HFF-Myc (cell line): ENCODE results near the gene CDH22.

ENCODE experiments used
- DNase-seq: peaks from one replicate; pipeline ENCODE4 v3.0.0-alpha.2; 2011; ENCODE audit warnings: low read depth; ENCODE audit errors: extremely low read depth
- H3K4me3 ChIP-seq: replicated peaks from 2 replicates; pipeline ENCODE4 v1.5.1; 2011; ENCODE audit warnings: low read depth, mild to moderate bottlenecking, control low read depth, low read length
- TF ChIP-seq, protein P1 (sequence below): IDR thresholded peaks from 2 replicates; pipeline ENCODE4 v1.5.1; 2012; ENCODE audit warnings: mild to moderate bottlenecking, low read depth, low read length, control low read depth; ENCODE audit errors: missing control alignments

The CDH22 gene

DNA sequence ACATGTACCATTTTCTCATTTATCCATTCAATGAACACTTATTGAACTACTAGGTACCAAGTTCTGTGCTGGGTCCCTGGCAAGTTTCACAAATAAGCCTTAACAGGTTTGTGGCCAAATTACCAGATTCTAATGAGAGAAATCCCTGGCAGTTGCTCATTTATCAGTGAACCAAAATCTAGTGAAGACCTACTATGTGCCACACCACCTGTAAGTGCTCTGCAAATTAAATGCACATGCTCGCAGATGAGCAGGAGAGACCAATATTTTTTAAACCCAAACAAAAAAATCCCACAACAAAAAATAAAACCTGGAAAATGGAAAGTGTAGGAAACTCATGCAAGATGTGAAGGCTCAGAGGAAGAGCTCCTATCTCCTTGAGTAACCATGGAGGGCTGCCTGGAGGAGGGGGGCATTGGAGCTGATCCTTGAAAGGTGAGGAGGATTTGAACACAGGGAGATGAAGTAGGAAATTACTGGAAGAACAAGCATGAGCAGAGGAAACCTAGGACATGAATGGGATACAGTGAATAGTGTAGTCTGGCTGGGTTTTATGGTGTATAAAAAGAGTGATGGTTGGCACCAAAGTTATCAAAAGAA lies 48.9 kb downstream of the CDH22 start:
- DNase-seq: no peak
- H3K4me3 ChIP-seq: no peak overlapping the region
- TF ChIP-seq, protein P1, sequence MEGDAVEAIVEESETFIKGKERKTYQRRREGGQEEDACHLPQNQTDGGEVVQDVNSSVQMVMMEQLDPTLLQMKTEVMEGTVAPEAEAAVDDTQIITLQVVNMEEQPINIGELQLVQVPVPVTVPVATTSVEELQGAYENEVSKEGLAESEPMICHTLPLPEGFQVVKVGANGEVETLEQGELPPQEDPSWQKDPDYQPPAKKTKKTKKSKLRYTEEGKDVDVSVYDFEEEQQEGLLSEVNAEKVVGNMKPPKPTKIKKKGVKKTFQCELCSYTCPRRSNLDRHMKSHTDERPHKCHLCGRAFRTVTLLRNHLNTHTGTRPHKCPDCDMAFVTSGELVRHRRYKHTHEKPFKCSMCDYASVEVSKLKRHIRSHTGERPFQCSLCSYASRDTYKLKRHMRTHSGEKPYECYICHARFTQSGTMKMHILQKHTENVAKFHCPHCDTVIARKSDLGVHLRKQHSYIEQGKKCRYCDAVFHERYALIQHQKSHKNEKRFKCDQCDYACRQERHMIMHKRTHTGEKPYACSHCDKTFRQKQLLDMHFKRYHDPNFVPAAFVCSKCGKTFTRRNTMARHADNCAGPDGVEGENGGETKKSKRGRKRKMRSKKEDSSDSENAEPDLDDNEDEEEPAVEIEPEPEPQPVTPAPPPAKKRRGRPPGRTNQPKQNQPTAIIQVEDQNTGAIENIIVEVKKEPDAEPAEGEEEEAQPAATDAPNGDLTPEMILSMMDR: no peak

DNA sequence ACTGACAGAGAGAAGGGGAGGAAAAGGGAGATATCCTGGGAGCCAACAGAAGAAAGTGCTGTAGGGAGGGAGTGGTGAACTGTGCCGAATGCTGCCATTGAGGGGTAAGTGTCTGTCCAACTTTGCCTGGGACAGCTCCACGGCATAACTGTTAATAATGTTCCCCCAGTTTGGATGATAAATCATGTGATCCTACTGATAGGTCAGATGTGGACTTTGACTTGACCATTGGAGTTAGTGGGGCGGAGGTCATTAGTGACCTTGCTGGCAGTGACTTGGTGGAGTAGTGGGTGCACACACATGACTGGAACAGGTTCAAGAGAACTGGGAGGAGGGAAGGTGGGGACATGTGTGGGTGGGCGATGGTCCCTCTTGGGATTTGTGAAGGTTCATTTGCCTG lies 50.4 kb downstream of the CDH22 start:
- no peak overlapping the region for H3K4me3 ChIP-seq
- TF ChIP-seq, protein P1: no peak
- DNase-seq: no peak

DNA sequence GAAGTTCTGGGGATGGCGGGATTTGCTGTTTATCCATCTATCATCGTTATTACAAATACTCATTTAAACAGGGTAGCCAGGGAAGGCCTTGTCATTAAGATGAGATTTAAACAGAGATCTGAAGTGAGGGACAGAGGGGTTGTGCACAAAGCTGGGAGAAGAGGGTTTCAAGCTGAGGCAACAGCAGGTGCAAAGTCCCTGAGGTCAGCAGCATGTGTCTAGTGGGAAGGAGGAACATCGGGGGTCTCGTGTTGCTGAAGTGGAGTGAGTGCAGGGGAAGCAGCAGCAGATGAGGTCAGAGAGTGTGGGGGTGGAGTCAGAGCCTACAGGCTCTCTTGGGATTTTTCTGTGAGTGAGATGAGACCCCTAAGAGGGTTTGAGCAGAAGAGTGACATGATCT lies 52.0 kb downstream of the CDH22 start:
- TF ChIP-seq, protein P1: no peak
- no peak overlapping the region for H3K4me3 ChIP-seq
- DNase-seq: no peak

DNA sequence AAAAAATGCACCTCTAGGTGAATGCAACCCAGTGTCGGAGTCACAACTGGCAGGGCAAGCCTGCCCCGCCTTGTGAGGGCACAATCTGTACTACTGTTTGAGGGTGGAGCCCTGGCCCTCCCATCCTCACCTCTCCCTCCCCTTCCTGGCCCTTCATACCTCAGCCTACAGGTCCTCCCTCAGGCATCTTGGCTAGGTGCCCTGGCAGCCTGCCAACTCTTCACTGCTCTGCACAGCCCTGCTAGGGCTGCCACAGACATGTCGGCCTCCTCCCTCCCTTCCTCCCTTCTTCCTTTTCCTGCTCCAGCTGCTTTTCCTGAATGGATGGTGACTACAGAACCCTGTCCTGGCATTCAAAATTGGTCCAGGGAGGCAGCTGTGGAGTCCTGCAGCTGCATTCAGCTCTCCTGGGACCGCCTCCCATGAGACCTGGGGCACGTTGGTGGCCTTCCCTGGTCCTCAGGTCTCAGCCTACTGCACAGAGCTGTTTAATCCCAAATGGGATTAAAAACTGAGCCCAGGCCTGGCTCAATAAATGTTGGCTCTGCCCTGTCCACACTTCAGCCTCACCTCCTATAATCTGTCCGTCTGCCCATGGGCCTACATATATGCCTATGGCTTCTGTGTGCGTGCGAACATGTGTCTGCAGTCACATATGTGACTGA lies 52.7 kb downstream of the CDH22 start:
- no peak for DNase-seq
- TF ChIP-seq, protein P1: no peak
- H3K4me3 ChIP-seq: no peak overlapping the region

DNA sequence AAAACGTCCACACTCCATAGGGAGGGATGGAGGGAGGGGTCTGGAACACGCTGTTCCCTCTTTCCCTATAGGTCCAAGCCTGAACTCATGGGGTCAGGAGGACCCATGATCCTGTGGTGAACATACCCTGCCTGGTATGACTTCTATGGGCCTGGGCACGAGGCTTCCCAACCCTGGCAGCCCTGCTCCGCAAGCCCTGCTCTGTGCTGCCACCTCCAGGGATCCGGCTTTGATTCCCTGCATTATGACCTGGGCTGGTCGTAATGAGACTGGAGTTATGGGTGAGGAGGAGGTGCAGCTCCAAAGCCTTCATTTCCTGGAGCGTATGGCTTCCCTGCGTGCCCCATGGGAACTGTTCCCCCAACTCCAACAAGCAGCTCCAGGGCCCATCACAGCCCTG lies 54.9 kb downstream of the CDH22 start:
- TF ChIP-seq, protein P1: peak; percentile 20
- no peak overlapping the region for H3K4me3 ChIP-seq
- no peak for DNase-seq

DNA sequence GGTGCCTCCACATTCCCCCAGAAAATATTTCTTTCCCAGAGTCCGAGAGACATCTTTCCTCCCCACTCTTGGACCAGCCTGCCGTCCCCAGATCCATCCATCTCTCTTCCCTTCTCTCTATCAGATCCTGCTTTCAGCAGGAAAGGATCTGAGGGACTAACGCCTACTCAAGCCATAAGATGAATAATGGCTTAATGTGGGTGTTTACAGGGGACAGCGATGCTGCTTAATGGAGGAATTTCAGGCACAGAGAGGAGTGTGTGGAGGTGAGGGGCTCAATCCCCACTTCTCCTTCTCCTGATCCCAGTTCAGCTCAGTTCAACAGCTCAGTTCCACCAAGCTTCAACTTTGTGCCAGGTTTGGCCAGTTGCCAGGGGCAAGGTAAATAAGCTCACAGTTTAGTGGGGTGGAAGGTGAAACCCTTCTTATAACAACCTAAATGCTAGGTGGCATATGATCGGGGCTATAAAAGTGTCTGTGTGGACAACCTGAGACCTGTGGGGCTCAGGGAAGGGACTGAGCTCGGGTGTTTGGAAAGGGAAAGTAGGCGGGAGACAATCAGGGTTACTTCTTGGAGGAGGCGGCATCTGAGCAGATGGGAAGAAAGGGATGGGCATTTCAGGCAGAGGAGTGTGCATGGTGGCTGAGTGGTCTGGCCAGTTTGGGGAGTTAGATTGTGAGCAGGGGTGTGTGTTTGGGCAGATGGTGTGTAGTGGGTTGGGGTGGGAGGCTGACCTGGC lies 55.8 kb downstream of the CDH22 start:
- H3K4me3 ChIP-seq: no peak overlapping the region
- TF ChIP-seq, protein P1: no peak
- DNase-seq: no peak
